Thyroid gland (tissue), 4 donors: Measurements from ENCODE around the gene KIAA1210. TPM values are rescaled to one million over a fixed set of nuclear protein-coding genes. Genes with fewer than 3 reads are reported as not detected.

Experiments used
- DNase-seq, 2 donors: peaks; one replicate each; pipeline ENCODE4 v3.0.0-alpha.2; 2019
- H3K27ac ChIP-seq, 3 donors: fragments of 200-600 bp; sonication (generic); 1 replicate in 2 of 3; 2 replicates in 1 of 3; pipeline ENCODE4 v1.5.1; 2016 to 2019; ENCODE audit warnings: mild to moderate bottlenecking in 1 of 3, moderate library complexity in 1 of 3
- H3K27me3 ChIP-seq: fragments of 200-600 bp; sonication (generic); one replicate; pipeline ENCODE4 v1.5.1; 2019
- H3K36me3 ChIP-seq, 2 donors: fragments of 200-600 bp; sonication (generic); one replicate each; pipeline ENCODE4 v1.5.1; 2016 to 2019
- H3K4me1 ChIP-seq, 2 donors: fragments of 200-600 bp; sonication (generic); one replicate each; pipeline ENCODE4 v1.5.1; 2017 to 2019
- H3K4me3 ChIP-seq, 3 donors: fragments of 200-600 bp; sonication (generic); replicated peaks in 1 of 3; 1 replicate in 2 of 3; 2 replicates in 1 of 3; pipeline ENCODE4 v1.5.1; 2016; ENCODE audit warnings: mild to moderate bottlenecking in 1 of 3
- H3K9me3 ChIP-seq: fragments of 200-600 bp; sonication (generic); one replicate; pipeline ENCODE4 v1.5.1; 2017
- CTCF ChIP-seq, 6 experiments: fragments of 200-600 bp in 3 of 6; fragments of 450-650 bp in 3 of 6; sonication (generic) in 3 of 6; IDR thresholded peaks; one replicate each; pipeline ENCODE4 v1.5.1; 2016 to 2019; ENCODE audit warnings: antibody characterized with exemption in 6 of 6, mild to moderate bottlenecking in 2 of 6, inconsistent platforms in 1 of 6, moderate library complexity in 1 of 6
- POLR2A ChIP-seq, 2 donors: fragments of 450-650 bp; IDR thresholded peaks; one replicate each; pipeline ENCODE4 v1.6.1; 2017; ENCODE audit warnings: antibody characterized with exemption in 2 of 2, mild to moderate bottlenecking in 2 of 2, moderate library complexity in 1 of 2
- WGBS, 2 donors: methylation state at CpG; one replicate each; pipeline ENCODE4 v1.1.5; 2017; 5-methylcytosine and 5-hydroxymethylcytosine counted together
- intact Hi-C: fragments of 100-400 bp; cut with DNase I; formaldehyde crosslinking; loops from one replicate; pipeline ENCODE4 v1.15.1; 2023
- total RNA-seq, 4 donors: library from RNA; depleted of rRNA; stranded (reverse); fragments of >200 nt; gene quantifications; one replicate each; pipeline ENCODE4 v1.2.3, GENCODE V29; 2016

The KIAA1210 gene
- total RNA-seq, 4 donors from 2014 or later = 0.08 to 0.94 (median 0.33) TPM; not detected in 1

GRCh38 chrX:119067023-119067739, 60.4 kb downstream of the KIAA1210 start:
- no peaks in the 10 kb centered on the region for H3K9me3 ChIP-seq
- WGBS, 2 donors = 3 to 4% methylated on average over 7 of the region's 7 CpGs
- no peak overlapping the region for H3K4me3 ChIP-seq
- H3K36me3 ChIP-seq = no peaks in the 10 kb centered on the region
- H3K4me1 ChIP-seq = no peaks in the 10 kb centered on the region
- TF ChIP-seq CTCF (IDR thresholded peaks at IDR 0.05) (peak; percentile 20 to 66 (median 52)), POLR2A (IDR thresholded peaks at IDR 0.05) (no peak)
- H3K27me3 ChIP-seq = no peaks in the 10 kb centered on the region
- DNase-seq = peak; percentile 62 to 66
- H3K27ac ChIP-seq = no peak overlapping the region
- intact Hi-C loops = loop anchor here (5.0 kb wide), 1 partner anchor 220 kb away; no protein-coding TSS in a partner anchor

GRCh38 chrX:119063428-119063827, 64.2 kb downstream of the KIAA1210 start:
- no peak for TF ChIP-seq POLR2A (IDR thresholded peaks at IDR 0.05)
- no peak for TF ChIP-seq CTCF (IDR thresholded peaks at IDR 0.05)
- no peak overlapping the region for H3K4me3 ChIP-seq
- H3K36me3 ChIP-seq = no peaks in the 10 kb centered on the region
- no peak for DNase-seq
- no peaks in the 10 kb centered on the region for H3K4me1 ChIP-seq
- no peaks in the 10 kb centered on the region for H3K27me3 ChIP-seq
- no peaks in the 10 kb centered on the region for H3K9me3 ChIP-seq
- WGBS, 2 donors = 95 to 96% methylated on average over 7 of the region's 7 CpGs
- no peak overlapping the region for H3K27ac ChIP-seq
- intact Hi-C loops = no loop called here

GRCh38 chrX:119062750-119063374, 64.8 kb downstream of the KIAA1210 start:
- no peak overlapping the region for H3K4me3 ChIP-seq
- peak in 1 of 2 donors; percentile 20 for DNase-seq
- H3K4me1 ChIP-seq = no peaks in the 10 kb centered on the region
- TF ChIP-seq CTCF (IDR thresholded peaks at IDR 0.05) (no peak), POLR2A (IDR thresholded peaks at IDR 0.05) (no peak)
- WGBS, 2 donors = 55 to 58% methylated on average over 6 of the region's 6 CpGs
- no peaks in the 10 kb centered on the region for H3K27me3 ChIP-seq
- intact Hi-C loops = no loop called here
- H3K9me3 ChIP-seq = no peaks in the 10 kb centered on the region
- H3K27ac ChIP-seq = no peak overlapping the region
- no peaks in the 10 kb centered on the region for H3K36me3 ChIP-seq

GRCh38 chrX:119055687-119056086, 71.9 kb downstream of the KIAA1210 start:
- intact Hi-C loops = no loop called here
- Histone ChIP-seq H3K27ac (no peak overlapping the region), H3K27me3 (no peaks in the 10 kb centered on the region), H3K4me3 (no peak overlapping the region), H3K9me3 (no peaks in the 10 kb centered on the region), H3K4me1 (no peaks in the 10 kb centered on the region), H3K36me3 (no peaks in the 10 kb centered on the region)
- DNase-seq = peak in 1 of 2 donors; percentile 7
- TF ChIP-seq CTCF (IDR thresholded peaks at IDR 0.05) (no peak), POLR2A (IDR thresholded peaks at IDR 0.05) (no peak)
- 57 to 67% methylated on average over 1 to 2 of the region's 2 CpGs for WGBS, 2 donors

GRCh38 chrX:119045884-119046283, 81.7 kb downstream of the KIAA1210 start:
- TF ChIP-seq CTCF (IDR thresholded peaks at IDR 0.05) (no peak), POLR2A (IDR thresholded peaks at IDR 0.05) (no peak)
- intact Hi-C loops = no loop called here
- WGBS, 2 donors = 92 to 100% methylated on average over 2 of the region's 2 CpGs

More at GRCh38 chrX:119045884-119046283, 81.7 kb downstream of the KIAA1210 start:
- Histone ChIP-seq H3K27me3 (no peaks in the 10 kb centered on the region), H3K36me3 (no peaks in the 10 kb centered on the region), H3K4me1 (peaks cover 0 to 2% of the 10 kb centered on the region in 2 donors), H3K4me3 (no peak overlapping the region), H3K27ac (no peak overlapping the region), H3K9me3 (no peaks in the 10 kb centered on the region)
- no peak for DNase-seq
